Esophagus squamous epithelium (tissue), 5 donors: ENCODE results near the gene ANGPTL4. TPM values are rescaled to one million over a fixed set of nuclear protein-coding genes. Genes with fewer than 3 reads are reported as not detected.

Source experiments
- DNase-seq: peaks from one replicate; lab custom pipeline; 2025; lab: John Stamatoyannopoulos, UW
- H3K27ac ChIP-seq, 4 donors: fragments of 200-600 bp; sonication (generic); one replicate each; pipeline ENCODE4 v1.5.1; 2016 to 2019; ENCODE audit warnings: mild to moderate bottlenecking in 1 of 4
- H3K27me3 ChIP-seq, 4 donors: fragments of 200-600 bp; sonication (generic); 1 replicate in 3 of 4; 2 replicates in 1 of 4; pipeline versions ENCODE4 v1.5.1 to v1.6.0; 2017 to 2021; ENCODE audit warnings: antibody characterized with exemption in 1 of 4
- H3K36me3 ChIP-seq, 3 donors: fragments of 200-600 bp; sonication (generic); one replicate each; pipeline ENCODE4 v1.5.1; 2016 to 2019
- H3K4me1 ChIP-seq, 3 donors: fragments of 200-600 bp; sonication (generic); one replicate each; pipeline ENCODE4 v1.5.1; 2017 to 2019
- H3K4me3 ChIP-seq, 4 donors: fragments of 200-600 bp; sonication (generic); 1 replicate in 3 of 4; 2 replicates in 1 of 4; pipeline ENCODE4 v1.5.1; 2016 to 2019; ENCODE audit warnings: mild to moderate bottlenecking in 2 of 4, moderate library complexity in 1 of 4
- H3K9me3 ChIP-seq, 3 donors: fragments of 200-600 bp; sonication (generic); one replicate each; pipeline ENCODE4 v1.5.1; 2016 to 2019
- POLR2A ChIP-seq, 4 donors: fragments of 450-650 bp; IDR thresholded peaks; one replicate each; pipeline ENCODE4 v1.6.1; 2017; ENCODE audit warnings: antibody characterized with exemption in 4 of 4, mild to moderate bottlenecking in 4 of 4, moderate library complexity in 3 of 4
- WGBS, 2 donors: methylation state at CpG; one replicate each; pipeline ENCODE4 v1.1.5; 2018; 5-methylcytosine and 5-hydroxymethylcytosine counted together
- intact Hi-C: fragments of 100-400 bp; cut with DNase I; formaldehyde crosslinking; loops from one replicate; pipeline ENCODE4 v1.15.0; 2022
- total RNA-seq, 4 donors: library from RNA; depleted of rRNA; stranded (reverse); fragments of >200 nt; gene quantifications; one replicate each; pipeline ENCODE4 v1.1.0, GENCODE V29; 2016
- TF ChIP-seq, protein P1 (sequence below), 6 experiments: fragments of 450-650 bp in 4 of 6; fragments of 200-600 bp in 2 of 6; sonication (generic) in 2 of 6; IDR thresholded peaks; one replicate each; pipeline ENCODE4 v1.5.1; 2016 to 2019; ENCODE audit warnings: antibody characterized with exemption in 6 of 6, mild to moderate bottlenecking in 4 of 6, moderate library complexity in 4 of 6
- donor health status: DM: yes; HTN: yes; CAD: no.

ANGPTL4 gene
- total RNA-seq, 4 donors from 2014 or later, result 17.0 to 37.1 (median 19.2) TPM

GRCh38 chr19:8320564-8321066, 43.3 kb upstream of the ANGPTL4 start:
- Histone ChIP-seq H3K9me3 (no peaks in the 10 kb centered on the region), H3K36me3 (peaks cover 0 to 51% (median 6%) of the 10 kb centered on the region in 3 donors), H3K27me3 (no peaks in the 10 kb centered on the region), H3K27ac (peak overlapping the region; percentile 94 to 98 (median 96)), H3K4me3 (peak overlapping the region; percentile 70 to 96 (median 84)), H3K4me1 (peaks cover 25 to 47% (median 29%) of the 10 kb centered on the region in 3 donors)
- intact Hi-C loops, result no loop called here
- TF ChIP-seq POLR2A (IDR thresholded peaks at IDR 0.05), result no peak
- TF ChIP-seq, protein P1, sequence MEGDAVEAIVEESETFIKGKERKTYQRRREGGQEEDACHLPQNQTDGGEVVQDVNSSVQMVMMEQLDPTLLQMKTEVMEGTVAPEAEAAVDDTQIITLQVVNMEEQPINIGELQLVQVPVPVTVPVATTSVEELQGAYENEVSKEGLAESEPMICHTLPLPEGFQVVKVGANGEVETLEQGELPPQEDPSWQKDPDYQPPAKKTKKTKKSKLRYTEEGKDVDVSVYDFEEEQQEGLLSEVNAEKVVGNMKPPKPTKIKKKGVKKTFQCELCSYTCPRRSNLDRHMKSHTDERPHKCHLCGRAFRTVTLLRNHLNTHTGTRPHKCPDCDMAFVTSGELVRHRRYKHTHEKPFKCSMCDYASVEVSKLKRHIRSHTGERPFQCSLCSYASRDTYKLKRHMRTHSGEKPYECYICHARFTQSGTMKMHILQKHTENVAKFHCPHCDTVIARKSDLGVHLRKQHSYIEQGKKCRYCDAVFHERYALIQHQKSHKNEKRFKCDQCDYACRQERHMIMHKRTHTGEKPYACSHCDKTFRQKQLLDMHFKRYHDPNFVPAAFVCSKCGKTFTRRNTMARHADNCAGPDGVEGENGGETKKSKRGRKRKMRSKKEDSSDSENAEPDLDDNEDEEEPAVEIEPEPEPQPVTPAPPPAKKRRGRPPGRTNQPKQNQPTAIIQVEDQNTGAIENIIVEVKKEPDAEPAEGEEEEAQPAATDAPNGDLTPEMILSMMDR (IDR thresholded peaks at IDR 0.05), result no peak
- DNase-seq, result no peak
- WGBS, 2 donors, result 1 to 5% methylated on average over 14 to 15 of the region's 16 CpGs

- H3K4me3 ChIP-seq, result peak within 1 kb of the TSS; percentile 70 to 96 (median 84)
- no peaks in the 10 kb centered on the region for H3K9me3 ChIP-seq
- intact Hi-C loops, result no loop called here
- TF ChIP-seq, protein P1 (IDR thresholded peaks at IDR 0.05), result peak in 4 of 6 experiments; percentile 13 to 62 (median 41)
- peak in 3 of 4 donors; percentile 85 to 95 (median 93) for TF ChIP-seq POLR2A (IDR thresholded peaks at IDR 0.05)
- H3K27me3 ChIP-seq, result no peaks in the 10 kb centered on the region
- 0% methylated on average over 20 to 28 of the region's 72 CpGs for WGBS, 2 donors
- H3K36me3 ChIP-seq, result peaks cover 0 to 45% (median 6%) of the 10 kb centered on the region in 3 donors
- DNase-seq, result peak; percentile 81
- peak within 1 kb of the TSS; percentile 94 to 98 (median 96) for H3K27ac ChIP-seq
- peaks cover 25 to 47% (median 29%) of the 10 kb centered on the region in 3 donors for H3K4me1 ChIP-seq
These were observed 42.6 kb upstream of the ANGPTL4 start, which contains the start of the genes NDUFA7 and RPS28 for GRCh38 chr19:8321067-8321985. Gene NDUFA7, minus strand, starts transcription at chr19:8321375. Its CDS starts 17 bp downstream, at chr19:8321358. Gene RPS28, plus strand, starts transcription at chr19:8321496. Its CDS starts 35 bp downstream, at chr19:8321531.

DNA sequence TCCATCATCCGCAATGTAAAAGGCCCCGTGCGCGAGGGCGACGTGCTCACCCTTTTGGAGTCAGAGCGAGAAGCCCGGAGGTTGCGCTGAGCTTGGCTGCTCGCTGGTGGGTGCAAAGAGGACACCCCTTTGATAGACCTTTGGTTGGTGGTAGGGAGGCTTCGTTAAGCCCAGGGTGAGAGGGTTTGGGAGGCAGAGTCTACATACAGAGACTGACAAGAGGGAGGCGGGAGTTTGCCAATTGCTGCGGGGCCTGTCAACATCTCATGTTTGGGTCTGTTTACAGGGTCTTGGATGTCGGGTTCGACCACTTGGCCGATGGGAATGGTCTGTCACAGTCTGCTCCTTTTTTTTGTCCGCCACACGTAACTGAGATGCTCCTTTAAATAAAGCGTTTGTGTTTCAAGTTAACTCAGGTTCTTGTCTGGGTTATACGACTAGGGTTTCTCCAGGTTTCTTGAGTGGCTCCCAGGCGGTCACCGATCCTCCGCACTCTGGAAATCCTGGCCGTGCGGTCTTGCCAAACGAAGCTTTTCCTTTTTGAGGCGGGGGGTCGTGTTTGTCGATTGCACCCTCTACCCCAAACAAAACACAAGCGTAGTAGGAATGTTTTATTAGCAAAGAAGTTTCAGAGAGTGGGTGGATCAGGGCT, 41.8 kb upstream of the ANGPTL4 start:
- Histone ChIP-seq H3K36me3 (peaks cover 0 to 37% (median 6%) of the 10 kb centered on the region in 3 donors), H3K9me3 (no peaks in the 10 kb centered on the region), H3K4me1 (peaks cover 25 to 47% (median 29%) of the 10 kb centered on the region in 3 donors), H3K4me3 (peak overlapping the region; percentile 70 to 96 (median 84)), H3K27ac (peak overlapping the region; percentile 94 to 98 (median 96)), H3K27me3 (no peaks in the 10 kb centered on the region)
- intact Hi-C loops, result no loop called here
- no peak for DNase-seq
- no peak for TF ChIP-seq POLR2A (IDR thresholded peaks at IDR 0.05)
- WGBS, 2 donors, result 10 to 17% methylated on average over 17 to 28 of the region's 30 CpGs

DNA sequence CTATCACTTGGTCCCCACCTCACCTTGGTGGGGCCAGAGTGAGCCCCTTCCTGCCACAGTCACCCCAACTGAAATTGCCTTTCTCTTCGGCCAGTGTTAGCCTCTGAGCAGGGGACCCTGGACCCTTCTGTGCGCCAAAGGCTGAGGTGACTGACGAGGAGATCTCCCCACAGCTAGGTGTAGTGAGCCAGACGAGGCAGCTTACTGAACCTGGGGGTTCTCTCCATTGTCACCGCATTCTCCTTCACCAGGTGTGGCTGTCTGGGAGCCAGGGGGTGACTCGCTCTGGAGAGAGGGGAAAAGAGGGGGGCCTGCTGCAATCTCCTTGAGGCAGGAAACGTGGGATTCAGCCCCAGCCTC, 41.3 kb upstream of the ANGPTL4 start:
- Histone ChIP-seq H3K27ac (peak overlapping the region; percentile 37 to 98 (median 96)), H3K4me1 (peaks cover 25 to 47% (median 29%) of the 10 kb centered on the region in 3 donors), H3K27me3 (no peaks in the 10 kb centered on the region), H3K36me3 (peaks cover 0 to 32% (median 6%) of the 10 kb centered on the region in 3 donors), H3K9me3 (no peaks in the 10 kb centered on the region), H3K4me3 (peak overlapping the region; percentile 70 to 96 (median 84))
- DNase-seq, result no peak
- TF ChIP-seq, protein P1 (IDR thresholded peaks at IDR 0.05), result no peak
- no peak for TF ChIP-seq POLR2A (IDR thresholded peaks at IDR 0.05)
- intact Hi-C loops, result no loop called here
- WGBS, 2 donors, result 12 to 44% methylated on average over 5 to 6 of the region's 7 CpGs

DNA sequence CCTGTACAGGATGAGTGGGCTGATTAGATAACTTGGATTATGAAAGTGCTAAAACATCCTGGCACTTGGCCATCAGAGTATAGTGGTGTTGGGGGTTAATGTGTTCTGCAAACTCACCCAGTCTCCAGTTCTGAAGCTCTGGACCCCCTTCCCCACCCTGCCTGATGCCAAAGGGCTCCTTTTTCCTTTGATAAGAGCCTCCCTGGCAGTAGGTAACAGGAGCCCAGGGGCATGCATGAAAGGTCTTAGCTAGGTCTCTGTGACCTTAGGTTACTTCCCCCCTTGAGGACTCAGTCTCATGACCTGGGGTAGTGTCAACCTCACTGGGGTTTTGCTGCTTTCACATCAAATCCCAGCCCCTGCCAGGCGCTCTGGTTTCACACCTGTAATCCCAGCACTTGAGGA, 40.2 kb upstream of the ANGPTL4 start:
- Histone ChIP-seq H3K27ac (peak overlapping the region in 1 of 4 donors; percentile 58), H3K4me3 (no peak overlapping the region), H3K27me3 (no peaks in the 10 kb centered on the region), H3K9me3 (no peaks in the 10 kb centered on the region), H3K36me3 (peaks cover 0 to 22% (median 6%) of the 10 kb centered on the region in 3 donors), H3K4me1 (peaks cover 25 to 47% (median 29%) of the 10 kb centered on the region in 3 donors)
- intact Hi-C loops, result no loop called here
- TF ChIP-seq, protein P1 (IDR thresholded peaks at IDR 0.05), result no peak
- TF ChIP-seq POLR2A (IDR thresholded peaks at IDR 0.05), result no peak
- no peak for DNase-seq
- WGBS, 2 donors, result 80% methylated on average over 1 of the region's 1 CpG; no CpG with 5 or more reads in 1 of the 2 donors
